Body of pancreas (tissue), 4 donors: ENCODE measurements around the gene TGFBRAP1.

ENCODE experiments used
- POLR2A ChIP-seq, 3 donors: fragments of 450-650 bp; IDR thresholded peaks; one replicate each; pipeline ENCODE4 v1.6.1; 2016; ENCODE audit warnings: antibody characterized with exemption in 3 of 3, mild to moderate bottlenecking in 2 of 3
- TF ChIP-seq, protein P1 (sequence below), 7 experiments: fragments of 450-650 bp in 4 of 7; fragments of 200-600 bp in 3 of 7; sonication (generic) in 3 of 7; IDR thresholded peaks; one replicate each; pipeline ENCODE4 v1.5.1; 2016 to 2019; ENCODE audit warnings: antibody characterized with exemption in 7 of 7

DNA sequence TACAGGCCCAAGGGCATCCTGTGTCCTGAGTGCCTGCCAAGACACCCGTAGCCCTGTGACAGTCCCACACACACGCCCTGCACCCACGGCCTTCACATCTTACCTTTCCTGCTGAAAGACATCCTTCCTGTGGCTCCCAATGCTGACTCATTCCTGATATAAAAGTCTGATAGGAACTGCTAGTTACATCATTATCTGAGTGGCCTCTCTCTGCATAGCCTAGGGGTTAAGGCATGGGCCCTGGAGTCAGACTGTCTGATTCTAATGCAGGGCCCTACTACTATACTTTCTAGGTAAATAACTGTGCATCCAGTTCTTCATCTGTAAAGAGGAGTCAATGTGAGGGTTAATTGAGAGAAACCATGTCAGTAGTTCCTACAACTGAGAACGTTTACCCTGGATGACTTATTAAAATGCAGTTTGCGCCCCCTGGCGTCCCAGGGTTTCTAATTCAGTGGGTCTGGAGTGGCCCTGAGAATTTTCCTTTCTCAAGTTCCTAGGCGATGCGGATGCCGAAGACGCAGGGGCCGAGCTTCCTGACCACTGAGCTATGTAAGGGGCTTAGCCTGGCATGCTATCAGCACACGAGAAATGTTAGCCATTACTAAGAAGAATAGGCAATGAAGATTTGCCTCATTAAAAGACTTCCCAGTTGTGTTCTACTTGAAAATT, 94.0 kb downstream of the TGFBRAP1 start:
- no peak for TF ChIP-seq POLR2A (IDR thresholded peaks at IDR 0.05)
- TF ChIP-seq, protein P1, sequence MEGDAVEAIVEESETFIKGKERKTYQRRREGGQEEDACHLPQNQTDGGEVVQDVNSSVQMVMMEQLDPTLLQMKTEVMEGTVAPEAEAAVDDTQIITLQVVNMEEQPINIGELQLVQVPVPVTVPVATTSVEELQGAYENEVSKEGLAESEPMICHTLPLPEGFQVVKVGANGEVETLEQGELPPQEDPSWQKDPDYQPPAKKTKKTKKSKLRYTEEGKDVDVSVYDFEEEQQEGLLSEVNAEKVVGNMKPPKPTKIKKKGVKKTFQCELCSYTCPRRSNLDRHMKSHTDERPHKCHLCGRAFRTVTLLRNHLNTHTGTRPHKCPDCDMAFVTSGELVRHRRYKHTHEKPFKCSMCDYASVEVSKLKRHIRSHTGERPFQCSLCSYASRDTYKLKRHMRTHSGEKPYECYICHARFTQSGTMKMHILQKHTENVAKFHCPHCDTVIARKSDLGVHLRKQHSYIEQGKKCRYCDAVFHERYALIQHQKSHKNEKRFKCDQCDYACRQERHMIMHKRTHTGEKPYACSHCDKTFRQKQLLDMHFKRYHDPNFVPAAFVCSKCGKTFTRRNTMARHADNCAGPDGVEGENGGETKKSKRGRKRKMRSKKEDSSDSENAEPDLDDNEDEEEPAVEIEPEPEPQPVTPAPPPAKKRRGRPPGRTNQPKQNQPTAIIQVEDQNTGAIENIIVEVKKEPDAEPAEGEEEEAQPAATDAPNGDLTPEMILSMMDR (IDR thresholded peaks at IDR 0.05): peak; percentile 33 to 60 (median 55)
